ENCODE results near the gene MYRF.

The MYRF gene

DNA sequence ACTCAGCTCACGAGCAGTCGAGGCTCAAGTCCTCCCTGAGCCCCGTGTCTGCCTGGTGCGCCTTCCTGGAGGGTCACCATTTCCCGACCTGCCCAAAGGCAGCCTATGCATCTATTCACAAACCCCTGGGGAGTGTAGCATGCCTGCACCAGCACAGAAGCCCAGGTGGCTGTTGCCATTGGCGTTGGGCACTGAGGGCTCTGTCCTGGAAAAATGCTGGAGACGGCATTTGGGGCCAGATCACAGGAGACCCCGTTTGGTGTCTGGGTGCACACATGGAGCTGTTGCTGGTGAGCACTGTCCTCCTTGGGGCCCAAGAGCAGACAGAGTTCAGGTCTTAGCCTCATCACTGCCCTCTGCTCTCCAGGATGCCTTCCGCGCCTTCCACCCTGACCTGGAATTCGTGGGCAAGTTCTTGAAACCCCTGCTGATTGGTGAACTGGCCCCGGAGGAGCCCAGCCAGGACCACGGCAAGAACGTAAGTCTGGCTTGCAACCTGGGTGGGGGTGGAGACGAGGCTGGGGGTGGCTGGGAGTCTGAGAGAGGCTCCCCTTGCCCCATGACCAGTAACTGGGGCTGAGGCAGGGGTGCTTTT lies 85.1 kb downstream of the MYRF start:
- no peak for DNase-seq

All from nucleus accumbens (tissue), 56 donors.